COLO829 (cell line): Measurements from ENCODE around the gene GJA10.

Source experiments
- DNase-seq: peaks from one replicate; pipeline ENCODE4 v3.0.0; 2012; ENCODE audit warnings: low spot score

The GJA10 gene

DNA sequence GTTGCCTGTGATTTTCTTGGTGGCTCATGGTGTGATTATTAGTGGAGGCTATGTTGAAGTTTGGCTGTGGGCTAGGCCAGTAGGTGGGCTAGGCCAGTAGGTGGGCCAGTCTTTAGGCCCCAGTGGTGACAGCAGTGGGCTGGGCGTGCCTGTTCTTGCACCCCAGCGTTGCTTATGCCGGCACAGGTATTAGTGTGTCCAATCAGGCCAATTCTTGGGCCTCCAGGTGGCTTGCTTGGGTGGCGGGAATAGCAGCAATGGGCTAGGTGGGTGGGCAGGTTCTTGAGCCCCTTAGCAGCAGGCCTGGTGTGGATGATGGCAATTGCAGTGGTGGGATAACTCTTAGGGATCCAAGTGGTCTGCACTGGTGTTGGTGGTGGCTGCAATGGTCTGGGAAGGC, 22.9 kb downstream of the GJA10 start:
- DNase-seq: no peak

DNA sequence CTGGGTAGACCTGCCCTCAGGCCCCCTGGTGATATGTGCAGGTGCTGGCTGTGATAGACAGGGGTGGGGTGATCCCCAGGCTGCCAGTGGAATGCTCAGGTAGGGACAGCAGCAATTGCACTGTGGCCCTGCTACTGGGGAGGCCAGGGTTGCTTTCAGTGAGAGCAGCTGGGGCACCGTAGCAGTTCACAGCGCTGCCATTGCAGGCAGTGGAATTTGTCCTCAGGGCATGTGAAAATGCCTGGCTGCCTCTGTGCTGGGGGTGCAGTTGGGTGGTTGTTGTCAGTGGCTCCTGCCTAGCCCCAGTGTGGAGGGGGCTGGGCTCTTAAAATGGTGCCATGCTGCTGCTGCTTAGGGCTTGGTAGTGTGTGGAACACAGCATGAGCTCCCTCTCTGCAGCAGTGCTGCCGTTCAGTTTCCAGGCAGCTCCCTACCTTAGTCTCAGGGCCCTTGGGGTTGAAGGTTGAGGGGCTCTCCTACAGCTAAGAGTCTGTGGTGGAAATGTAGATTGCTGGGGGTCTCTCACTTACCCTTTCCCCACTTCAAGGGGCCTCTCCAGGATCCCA, 23.6 kb downstream of the GJA10 start:
- no peak for DNase-seq

DNA sequence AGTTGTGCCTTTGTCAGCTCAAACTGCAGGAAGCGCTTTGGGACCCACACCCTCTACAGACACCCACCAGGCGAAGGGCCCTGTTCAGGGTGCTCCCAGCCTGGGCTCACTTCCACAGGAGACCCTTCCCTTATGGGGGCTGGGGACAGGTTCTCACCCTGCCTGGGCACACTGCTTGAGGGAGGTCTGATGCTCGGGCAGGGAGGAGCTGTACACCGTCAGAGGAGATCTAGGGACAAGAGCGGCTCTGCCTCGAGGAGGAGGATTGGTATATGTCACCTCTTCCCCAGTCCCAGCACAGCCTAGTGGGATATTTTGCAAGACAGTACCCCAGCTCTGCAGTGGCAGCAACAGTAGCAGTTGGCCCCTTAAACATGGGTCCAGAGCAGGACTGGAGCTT, 26.9 kb downstream of the GJA10 start:
- no peak for DNase-seq

DNA sequence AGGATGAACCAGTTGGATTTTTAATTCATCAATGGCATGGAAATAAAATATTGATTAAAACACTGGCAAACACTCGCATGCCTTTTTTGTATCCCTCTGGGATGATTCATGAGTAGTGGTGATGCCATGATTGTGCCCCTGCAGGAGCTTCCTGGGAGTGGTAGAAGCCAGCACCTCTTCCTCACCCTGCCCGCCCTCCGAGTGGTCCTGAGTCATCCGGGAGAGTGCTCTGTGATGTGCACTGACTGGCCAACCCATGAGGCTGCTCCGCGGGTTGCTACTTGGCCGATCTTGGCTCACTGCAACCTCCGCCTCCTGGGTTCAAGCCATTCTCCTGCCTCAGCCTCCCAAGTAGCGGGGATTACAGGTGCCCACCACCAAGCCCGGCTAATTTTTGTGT, 27.4 kb downstream of the GJA10 start:
- no peak for DNase-seq

DNA sequence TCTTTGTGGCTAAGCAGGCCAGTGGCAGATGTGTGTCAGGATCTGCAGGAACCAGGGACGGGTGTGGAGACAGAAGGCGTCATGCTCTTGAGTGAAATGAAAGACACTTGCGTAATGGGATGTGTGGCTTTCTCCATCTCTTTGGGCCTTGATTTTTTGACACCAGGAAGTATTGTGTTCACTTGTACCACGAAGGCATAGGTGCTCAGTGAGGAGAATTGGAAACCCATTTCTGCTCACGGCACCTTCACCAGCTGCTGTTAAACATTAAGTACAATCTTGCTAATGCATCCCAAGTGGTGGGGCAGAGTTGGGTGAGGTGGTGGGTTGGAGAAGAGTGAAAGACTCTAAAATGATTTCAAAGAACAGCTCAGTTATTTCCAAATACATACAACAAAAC, 30.0 kb downstream of the GJA10 start:
- DNase-seq: no peak

DNA sequence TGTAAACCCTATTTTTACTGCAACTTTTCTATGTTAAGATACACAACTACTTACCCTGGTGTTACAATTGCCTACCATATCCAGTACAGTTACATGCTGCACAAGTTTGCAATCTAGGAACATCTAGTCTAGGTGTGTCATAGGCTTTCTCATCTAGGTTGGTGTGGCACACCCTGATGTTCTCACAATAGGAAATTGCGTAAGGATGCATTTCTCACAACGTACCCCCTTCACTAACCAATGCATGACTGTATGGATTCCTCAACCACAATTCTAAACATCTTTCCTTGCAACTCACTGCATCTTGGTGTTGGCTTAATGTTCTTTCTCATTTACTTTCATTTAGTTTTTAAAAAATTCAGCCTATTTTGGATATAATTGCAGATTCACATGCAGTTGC, 31.6 kb downstream of the GJA10 start:
- no peak for DNase-seq

DNA sequence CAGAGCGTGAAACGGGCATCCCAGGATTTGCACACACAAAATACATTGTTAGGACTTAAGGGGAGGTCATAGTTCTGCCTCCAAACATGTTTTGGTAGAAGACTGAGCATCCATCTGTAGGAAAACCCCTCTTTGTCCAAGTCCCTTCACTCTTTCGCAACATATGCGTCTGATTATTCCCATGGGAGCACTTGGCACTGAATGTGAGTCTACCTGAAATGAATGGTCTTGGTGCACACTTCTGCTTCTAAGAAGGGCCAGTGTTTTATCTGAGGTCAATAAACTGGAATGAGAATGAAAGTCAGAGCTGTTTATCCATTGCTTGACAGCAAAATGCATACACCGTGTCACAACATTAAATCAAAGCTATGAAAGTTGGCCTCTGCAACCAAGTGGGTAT, 33.0 kb downstream of the GJA10 start:
- DNase-seq: no peak

DNA sequence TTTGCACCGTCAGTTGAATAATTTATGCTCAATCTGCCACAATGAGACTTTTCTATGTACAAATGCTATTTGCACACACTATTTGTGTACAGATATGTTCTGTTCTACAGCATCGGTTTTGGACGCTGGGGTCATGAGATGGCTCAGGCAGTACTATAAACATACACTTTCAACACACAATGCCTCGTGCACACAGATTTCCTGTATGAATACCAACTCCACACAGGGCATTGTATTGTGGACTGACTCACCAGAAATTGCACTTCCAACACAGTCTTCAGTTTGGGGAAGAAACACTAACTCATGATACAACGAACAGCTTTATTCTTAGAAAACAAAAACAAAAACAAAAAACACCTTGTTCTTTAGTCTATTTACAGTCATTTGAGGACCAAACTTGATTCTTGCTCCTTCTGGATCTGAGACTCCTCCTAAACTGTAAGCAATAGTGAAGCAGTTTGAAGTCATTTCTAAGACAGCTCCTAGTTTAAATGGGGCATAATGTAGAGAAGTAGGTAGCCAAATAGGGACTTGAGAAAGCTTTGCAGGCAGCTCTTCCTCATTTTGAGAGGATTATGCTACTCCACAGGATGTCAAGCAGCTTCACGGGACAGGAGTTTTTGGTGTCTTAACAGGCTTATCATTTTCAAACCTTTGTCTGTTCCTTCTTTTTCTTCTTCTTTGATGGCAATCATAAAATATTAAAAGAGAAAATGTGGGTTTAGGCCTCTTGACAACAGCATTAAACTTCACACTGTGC, 33.7 kb downstream of the GJA10 start:
- peak; percentile 60 for DNase-seq

DNA sequence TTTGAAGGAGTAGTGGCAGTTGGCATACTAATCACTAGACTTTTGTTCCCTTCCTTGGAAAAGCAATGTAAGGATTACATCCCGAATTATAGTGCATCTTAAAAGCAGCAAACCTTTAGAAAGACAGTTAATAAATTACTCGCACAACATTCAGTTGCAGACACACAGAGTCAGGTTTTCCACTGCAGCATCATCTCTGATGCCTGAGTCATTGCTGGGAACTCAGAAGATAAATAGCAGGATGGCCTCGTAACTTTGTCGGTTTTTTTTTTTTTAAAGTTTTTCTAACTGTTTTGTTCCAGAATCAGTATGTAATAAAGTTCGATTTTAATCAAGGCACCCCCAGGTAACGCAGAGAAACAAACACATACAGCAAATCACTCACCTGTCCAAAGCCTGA, 34.3 kb downstream of the GJA10 start:
- DNase-seq: no peak

DNA sequence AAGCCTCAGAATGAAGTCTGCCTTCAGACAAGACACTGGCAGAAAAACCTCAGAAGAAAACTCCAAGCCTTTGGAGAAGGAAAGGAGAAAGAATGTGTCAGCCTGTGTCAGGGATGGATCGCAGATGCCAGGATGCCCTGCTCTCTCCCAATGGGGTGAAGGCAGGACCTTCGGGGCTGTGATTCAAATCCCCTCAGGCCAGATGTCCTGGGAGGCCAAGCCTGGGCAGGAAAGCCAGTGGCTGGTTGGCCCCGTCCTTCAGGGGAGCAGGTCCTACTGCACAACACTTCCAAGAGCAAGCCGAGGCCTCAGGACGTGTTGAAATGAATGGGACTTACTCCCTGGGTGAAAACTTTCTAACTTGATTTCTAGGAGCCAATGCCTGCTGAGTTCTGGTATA, 36.5 kb downstream of the GJA10 start:
- no peak for DNase-seq

DNA sequence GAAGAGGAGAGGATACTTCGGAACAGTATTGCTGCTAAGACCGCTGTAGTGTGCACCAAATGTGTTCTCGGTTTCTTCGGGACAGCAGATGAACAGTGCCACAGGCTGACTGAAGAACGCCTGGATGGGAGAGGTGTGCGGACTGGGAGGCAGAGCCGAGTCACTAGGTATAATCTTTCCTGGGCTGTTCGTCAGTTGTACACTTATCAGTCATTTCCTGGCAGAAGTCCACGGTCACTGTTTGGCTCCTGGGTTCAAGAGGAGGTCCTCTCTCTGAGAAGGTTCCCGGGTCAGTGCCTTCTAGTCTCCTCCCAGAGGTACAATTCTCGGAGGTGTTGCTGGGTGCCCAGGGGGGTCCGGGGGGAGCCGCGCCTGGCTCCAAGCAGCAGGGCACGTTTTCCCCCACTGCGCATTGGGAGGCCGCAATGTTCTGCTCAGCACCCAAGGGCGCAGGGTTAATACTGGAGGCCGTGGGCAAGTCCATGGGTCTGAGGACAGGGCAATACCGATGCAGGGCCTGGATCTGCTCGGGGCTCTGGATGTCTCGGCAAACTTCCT, 38.1 kb downstream of the GJA10 start:
- DNase-seq: no peak

DNA sequence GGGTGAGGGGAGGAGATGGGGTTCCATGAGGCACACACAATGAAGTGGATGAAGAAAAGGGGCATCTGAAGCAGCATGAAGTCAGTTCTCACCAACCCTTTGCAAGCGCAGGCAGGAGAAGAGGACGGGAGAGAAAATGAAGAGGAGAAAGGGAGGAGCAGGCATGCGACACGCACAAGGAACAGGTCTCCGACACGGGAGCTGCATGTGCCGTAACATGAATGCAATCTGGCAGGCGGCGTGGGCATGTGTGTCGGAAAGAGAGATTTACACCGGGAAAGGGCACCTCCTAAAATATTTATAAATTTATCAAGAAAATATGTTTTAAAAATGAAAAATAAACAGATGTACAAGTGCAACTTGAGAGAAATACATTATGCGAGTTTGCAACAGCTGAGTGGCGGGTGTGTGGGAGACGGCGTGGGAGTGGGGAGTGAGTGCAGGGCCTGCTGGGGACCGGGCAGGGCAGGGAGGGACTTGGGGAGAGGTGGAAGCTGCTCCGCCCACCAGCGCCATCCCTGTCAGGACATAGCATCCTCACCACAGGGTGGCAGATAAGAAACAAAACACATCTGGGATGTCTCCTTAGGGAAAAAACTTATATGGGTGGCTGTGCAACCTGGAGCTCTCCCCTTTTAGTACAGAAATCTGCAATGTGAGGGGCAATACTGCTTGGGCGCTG, 40.6 kb downstream of the GJA10 start:
- no peak for DNase-seq

DNA sequence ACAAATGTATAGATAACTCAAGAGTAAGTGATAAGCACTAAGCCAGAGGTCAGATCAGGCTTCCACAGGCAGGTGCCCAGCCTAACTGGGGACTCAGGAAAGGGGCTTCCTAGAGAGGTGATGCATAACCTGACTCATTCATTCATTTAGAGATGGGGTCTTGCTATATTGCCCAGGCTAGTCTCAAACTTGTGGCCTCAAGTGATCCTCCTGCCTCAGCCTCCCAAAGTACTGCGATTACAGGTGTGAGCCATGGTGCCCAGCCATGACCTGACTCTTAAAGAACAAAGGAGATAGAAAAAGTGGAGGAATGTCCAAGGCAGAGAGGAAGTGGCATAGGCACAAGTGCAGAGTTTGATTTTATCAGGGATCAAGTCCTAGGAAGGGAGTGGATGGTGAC, 41.9 kb downstream of the GJA10 start:
- no peak for DNase-seq

DNA sequence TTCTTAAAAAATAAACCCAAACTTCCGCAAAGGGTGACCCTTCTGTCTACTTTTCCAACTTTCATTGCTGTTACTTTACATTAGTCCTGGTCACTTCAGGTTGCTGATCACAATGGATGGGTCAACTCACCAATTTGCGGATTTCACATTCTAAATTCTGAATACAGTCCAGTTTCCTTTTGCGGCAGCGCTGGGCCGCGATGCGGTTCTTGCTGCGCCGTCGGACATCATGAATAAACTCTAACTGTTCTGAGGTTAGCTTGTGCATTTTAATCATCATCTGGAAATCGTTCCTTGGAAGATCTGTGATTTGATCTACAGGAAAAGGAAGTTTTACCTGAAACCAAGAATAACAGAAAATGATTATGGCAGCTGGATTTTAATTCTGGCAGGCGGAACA, 43.7 kb downstream of the GJA10 start:
- DNase-seq: no peak

DNA sequence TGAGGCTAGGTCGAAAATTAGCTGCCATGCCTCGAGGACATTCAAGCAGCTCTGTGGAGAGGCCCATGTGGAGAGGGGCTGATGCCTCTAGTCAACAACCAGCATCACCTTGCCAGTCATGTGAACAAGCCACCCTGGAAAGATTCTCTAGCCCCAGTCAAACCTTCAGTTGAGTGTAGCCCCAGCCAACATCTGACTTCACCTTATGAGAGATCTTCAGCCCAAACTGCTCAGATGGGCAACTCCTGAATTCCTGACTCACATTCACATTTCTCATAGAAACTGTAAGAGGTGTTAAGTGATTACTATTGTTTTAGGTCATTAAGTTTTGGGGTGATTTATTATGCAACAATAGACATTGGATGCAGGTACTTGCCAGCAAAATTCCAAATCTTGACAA, 44.9 kb downstream of the GJA10 start:
- no peak for DNase-seq

DNA sequence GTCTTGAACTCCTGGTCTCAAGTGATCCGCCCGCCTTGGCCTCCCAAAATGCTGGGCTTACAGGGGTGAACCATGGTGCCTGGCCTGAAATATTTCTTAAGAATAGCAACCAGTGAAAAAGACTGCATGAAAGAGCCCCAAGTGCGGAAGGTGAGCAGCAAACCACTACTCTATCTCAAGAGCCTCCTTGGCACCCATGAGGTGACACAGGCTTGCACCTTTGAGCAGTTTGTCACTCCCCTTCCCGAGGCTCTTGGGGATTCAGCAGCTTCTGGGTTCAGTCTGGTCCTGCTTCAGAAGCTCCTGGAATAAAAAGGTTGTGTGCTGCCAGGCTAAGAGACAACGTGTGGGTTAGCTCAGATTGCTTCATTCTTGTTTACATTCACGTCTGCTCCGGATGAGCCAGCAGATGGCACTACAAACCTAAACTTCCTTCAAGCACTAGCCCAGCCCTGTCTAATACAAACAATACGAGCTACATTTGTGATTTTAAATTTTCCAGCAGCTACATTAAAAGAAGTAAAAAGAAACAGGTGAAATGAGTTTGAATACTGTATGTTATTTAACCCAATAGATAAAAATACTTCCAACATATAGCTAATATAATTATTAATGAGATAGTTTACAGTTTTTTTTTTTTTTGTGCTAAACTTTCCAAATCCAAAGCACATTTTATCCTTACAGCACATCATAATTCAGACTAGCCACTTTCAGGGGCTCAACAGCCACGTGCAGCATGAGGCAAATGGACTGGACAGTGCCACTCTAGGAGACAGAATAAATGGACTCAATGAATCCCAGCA, 46.2 kb downstream of the GJA10 start:
- DNase-seq: peak; percentile 69

DNA sequence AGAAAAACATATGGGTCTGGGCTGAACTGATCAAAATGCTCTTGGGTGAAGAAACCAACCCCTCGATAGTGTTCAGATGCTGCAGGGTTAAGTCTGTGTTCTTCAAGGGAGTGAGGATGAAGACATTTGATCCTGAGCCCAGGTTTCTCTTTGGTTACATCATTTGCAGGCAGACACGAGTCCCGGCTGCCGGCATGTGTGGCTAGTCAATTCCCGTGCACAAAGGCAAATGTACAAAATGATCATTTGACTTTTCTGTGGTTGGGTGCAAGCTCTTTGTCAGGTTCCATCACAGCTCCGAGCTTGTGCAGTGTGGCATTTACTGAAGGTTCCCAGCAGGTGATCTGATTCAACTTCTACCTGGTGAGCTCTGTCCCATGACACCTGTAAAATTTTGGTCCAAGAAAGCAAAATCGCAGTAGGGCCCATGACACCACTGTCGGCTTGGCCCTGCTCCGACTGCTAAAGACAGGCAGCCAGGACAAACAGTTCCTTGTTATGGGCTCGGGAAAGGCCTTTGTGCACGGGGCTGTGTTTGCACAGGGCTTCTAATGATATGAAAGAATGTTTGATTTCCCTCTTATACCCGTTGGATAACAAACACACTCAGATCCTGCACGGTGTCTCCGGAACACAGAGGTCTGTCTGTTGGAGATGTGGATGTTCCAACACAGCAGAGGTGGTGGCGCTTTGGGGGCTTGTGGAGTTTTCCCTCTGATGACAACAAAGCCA, 46.9 kb downstream of the GJA10 start:
- peak; percentile 85 for DNase-seq

DNA sequence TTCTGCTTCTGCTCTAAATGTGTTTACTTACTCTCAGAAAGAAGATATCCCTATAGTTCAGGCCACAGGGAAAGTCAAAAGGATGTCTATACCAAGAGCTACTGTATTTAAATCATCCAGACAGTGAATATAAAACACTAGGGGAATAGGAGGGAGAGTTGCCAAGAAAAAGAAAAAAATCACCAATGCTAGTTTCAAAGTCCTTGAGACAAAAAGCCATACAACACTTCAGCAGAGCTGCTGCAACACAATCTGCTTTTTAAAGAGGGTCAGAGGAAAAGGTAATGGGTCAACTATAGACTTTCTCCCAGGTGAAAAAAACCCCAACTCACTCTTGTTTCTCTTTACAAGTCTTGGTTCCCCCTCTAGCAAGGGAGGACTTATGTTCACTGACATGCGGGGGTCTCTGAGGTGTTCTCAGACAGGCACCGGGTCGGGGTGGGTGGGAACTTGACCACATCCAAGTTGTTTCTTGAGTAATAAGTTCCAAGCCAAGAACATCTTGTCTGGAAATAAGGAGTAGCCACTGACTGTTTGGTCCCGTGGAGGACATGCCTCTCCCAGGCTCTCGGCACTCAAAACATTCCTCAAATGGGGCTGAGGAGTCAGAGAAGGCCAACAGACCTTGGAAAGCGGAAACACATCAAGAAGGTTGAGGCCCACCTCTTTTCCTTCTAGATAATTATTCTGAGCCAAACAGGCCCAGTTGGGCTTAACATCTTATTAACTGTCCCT, 47.7 kb downstream of the GJA10 start:
- DNase-seq: no peak

DNA sequence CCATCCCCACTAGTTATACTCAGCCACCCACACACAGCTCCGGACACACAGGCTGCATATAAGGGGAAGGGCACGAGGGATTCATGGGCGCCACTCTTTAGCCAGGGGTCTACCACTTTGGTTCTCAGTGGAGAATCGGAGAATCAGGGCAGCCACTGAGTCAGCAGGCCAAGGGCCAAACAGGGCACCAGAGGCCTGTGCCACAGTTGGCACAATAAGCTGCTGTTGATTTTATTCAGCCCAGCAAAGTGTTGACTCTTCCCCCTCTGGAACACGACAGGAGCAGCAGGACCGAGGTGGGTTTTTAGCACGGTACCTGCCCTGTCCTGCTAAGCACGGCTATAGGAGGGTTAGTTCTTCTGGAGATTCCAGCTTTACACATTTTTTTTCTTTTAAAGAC, 48.3 kb downstream of the GJA10 start:
- DNase-seq: no peak

DNA sequence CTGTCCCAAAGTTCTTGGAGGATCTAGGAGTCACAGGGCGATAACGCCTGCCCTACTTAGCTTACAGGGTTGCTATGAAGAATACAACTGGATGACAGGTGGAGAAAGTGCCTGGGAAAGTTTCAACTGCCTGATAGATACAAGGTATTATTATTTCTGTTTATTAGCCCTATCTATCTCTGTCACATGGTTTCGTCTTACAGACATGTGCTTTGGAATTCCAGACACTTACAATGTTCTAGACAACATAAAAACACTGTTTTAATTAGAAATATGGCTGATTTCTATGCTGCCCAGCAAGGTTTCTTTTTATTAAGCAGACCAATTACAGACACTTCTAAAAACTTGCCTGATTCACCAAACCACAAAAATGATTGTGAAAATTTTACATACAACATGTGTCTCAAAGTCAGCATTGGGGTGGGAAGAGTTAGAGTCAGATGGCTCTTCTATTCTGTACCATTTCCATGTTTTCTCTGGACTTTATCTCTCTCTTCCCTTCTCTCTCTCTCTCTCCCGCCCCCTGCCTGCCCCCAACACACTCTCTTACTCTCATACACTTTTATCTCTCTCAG, 50.0 kb downstream of the GJA10 start:
- DNase-seq: no peak
